ENCODE measurements around the gene CCDC179.
A peak's percentile ranks its signal among the peaks of the same experiment; 100 is the strongest.

The CCDC179 gene

GRCh38 chr11:22859756-22860155 is 518 bp downstream of the CCDC179 start:
- no peak for TF ChIP-seq CTCF (IDR thresholded peaks at IDR 0.05; ENCODE audit: low read depth, low read length)
- Histone ChIP-seq H3K27ac (no peak overlapping the region), H3K36me3 (no peaks in the 10 kb centered on the region), H3K9me3 (ENCODE audit: severe bottlenecking) (no peaks in the 10 kb centered on the region), H3K27me3 (ENCODE audit: insufficient read depth, low read depth, severe bottlenecking) (no peaks in the 10 kb centered on the region), H3K4me3 (ENCODE audit: low read depth, low read length) (no peak overlapping the region)
- no peak for DNase-seq

DNA sequence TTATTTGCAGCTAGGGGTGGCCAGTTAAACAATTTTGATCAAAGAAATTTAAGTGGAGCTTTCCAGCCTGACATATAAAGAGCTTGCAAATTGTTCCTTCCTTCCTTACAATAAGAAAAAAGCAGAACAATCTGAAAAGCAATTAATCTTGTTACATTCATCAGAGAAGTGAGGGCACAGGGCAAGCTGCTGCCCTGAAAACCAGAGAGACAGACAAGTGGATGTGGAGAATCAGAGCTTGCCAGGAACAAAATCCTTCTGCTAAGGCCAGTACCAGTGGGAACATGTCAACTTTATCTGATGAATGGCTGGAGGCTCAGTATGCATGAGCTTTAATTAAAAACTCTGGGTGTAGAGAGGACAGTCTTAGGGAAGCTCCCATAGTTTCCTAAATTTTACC is 8.8 kb downstream of the CCDC179 start:
- no peak for TF ChIP-seq CTCF (IDR thresholded peaks at IDR 0.05; ENCODE audit: low read depth, low read length)

GRCh38 chr11:22846726-22847125 is 13.5 kb downstream of the CCDC179 start:
- no peaks in the 10 kb centered on the region for H3K36me3 ChIP-seq

More for the DNA sequence above, 8.8 kb downstream of the CCDC179 start:
- no peaks in the 10 kb centered on the region for H3K36me3 ChIP-seq
- no peak for DNase-seq
- no peak overlapping the region for H3K4me3 ChIP-seq (ENCODE audit: low read depth, low read length)
- peaks cover 2% of the 10 kb centered on the region for H3K9me3 ChIP-seq (ENCODE audit: severe bottlenecking)
- no peaks in the 10 kb centered on the region for H3K27me3 ChIP-seq (ENCODE audit: insufficient read depth, low read depth, severe bottlenecking)
- no peak overlapping the region for H3K27ac ChIP-seq

DNA sequence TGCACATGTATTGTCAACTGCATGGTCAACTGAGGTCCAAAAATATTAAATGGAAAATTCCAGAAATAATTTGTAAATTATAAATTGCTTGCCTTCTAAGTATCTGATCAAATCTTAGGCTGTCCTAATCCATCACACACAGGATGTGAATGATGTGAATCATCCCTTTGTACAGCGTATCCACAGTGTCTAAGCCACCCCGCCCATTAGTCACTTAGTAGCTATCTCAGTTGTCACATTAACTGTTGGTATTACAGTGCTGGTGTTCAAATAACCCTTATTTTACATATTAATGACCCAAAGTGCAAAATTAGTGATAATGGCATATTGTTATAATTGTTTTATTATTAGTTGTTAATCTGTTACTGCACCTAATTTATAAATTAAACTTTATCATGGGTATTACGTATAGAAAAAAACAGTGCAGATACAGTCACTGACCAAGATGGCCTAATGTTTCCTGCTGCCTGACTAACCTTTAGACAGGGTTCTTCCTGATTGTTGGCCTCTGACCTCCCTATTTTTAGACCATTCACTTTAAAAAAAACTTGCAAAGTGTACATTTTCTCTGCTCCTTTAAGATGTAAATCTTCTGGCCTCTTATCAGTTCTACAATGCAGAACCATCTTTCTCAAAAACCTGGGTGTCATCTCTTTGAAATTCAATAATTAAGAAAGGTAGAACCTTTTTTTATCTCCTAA is 27.8 kb downstream of the CCDC179 start:
- no peaks in the 10 kb centered on the region for H3K36me3 ChIP-seq
- H3K27ac ChIP-seq, result no peak overlapping the region
- DNase-seq, result no peak
- H3K9me3 ChIP-seq (ENCODE audit: severe bottlenecking), result no peaks in the 10 kb centered on the region
- TF ChIP-seq CTCF (IDR thresholded peaks at IDR 0.05; ENCODE audit: low read depth, low read length), result no peak
- no peak overlapping the region for H3K4me3 ChIP-seq (ENCODE audit: low read depth, low read length)
- H3K27me3 ChIP-seq (ENCODE audit: insufficient read depth, low read depth, severe bottlenecking), result no peaks in the 10 kb centered on the region

More at GRCh38 chr11:22846726-22847125, 13.5 kb downstream of the CCDC179 start:
- H3K9me3 ChIP-seq (ENCODE audit: severe bottlenecking), result no peaks in the 10 kb centered on the region
- H3K27ac ChIP-seq, result no peak overlapping the region
- H3K27me3 ChIP-seq (ENCODE audit: insufficient read depth, low read depth, severe bottlenecking), result no peaks in the 10 kb centered on the region
- no peak for DNase-seq
- no peak overlapping the region for H3K4me3 ChIP-seq (ENCODE audit: low read depth, low read length)
- TF ChIP-seq CTCF (IDR thresholded peaks at IDR 0.05; ENCODE audit: low read depth, low read length), result no peak

DNA sequence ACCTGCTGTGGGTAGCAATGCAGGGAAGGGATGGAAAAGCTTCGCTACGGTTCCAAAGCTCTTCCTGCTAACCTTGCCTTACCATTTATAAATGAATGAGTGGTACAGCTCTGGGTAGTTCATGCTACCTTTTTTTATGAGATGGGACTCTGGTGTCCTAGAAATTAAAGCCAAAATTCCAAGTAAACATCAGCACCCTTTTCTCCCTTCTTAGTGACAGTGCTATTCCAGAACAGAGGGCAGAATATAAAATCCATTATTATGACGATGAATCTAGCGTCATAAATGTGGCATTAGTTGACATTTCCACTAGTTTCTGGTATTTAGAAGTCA is 30.2 kb downstream of the CCDC179 start:
- H3K9me3 ChIP-seq (ENCODE audit: severe bottlenecking), result no peaks in the 10 kb centered on the region
- H3K27ac ChIP-seq, result no peak overlapping the region
- H3K4me3 ChIP-seq (ENCODE audit: low read depth, low read length), result peak overlapping the region; percentile 35
- peaks cover 6% of the 10 kb centered on the region for H3K36me3 ChIP-seq
- no peak for DNase-seq
- TF ChIP-seq CTCF (IDR thresholded peaks at IDR 0.05; ENCODE audit: low read depth, low read length), result no peak
- H3K27me3 ChIP-seq (ENCODE audit: insufficient read depth, low read depth, severe bottlenecking), result no peaks in the 10 kb centered on the region
